CD4-positive, alpha-beta memory T cell (primary cell): ENCODE measurements around the gene ACAP1. TPM values are rescaled to one million over a fixed set of nuclear protein-coding genes. Genes with fewer than 3 reads are reported as not detected.

Source experiments
- CTCF ChIA-PET: fragments of 350-600 bp; sonication (Branson Sonifier 250); formaldehyde crosslinking; loops from one replicate; lab custom pipeline; 2021; ENCODE audit warnings: inconsistent platforms; ENCODE audit not compliant: partially characterized antibody; lab: Charles Lee
- POLR2A ChIA-PET: fragments of 350-600 bp; sonication (Branson Sonifier 250); formaldehyde crosslinking; loops from one replicate; lab custom pipeline; 2021; ENCODE audit not compliant: partially characterized antibody; lab: Charles Lee
- DNase-seq, 5 donors: peaks; one replicate each; pipeline versions ENCODE4 v3.0.0 to v3.0.0-alpha.2; 2020 to 2022; ENCODE audit warnings: mixed read lengths in 1 of 5
- H3K27ac ChIP-seq: one replicate; pipeline ENCODE4 v1.7.0; 2013; ENCODE audit warnings: low read depth, low read length
- H3K27me3 ChIP-seq: 2 replicates; pipeline ENCODE4 v1.7.0; 2013; ENCODE audit warnings: mild to moderate bottlenecking, low read length, moderate library complexity; ENCODE audit not compliant: insufficient read depth
- H3K36me3 ChIP-seq: 2 replicates; pipeline ENCODE4 v1.7.0; 2013; ENCODE audit warnings: mild to moderate bottlenecking, low read length, moderate library complexity; ENCODE audit not compliant: insufficient read depth
- H3K4me1 ChIP-seq: 2 replicates; pipeline ENCODE4 v1.7.0; 2013; ENCODE audit warnings: mild to moderate bottlenecking, low read length, moderate library complexity; ENCODE audit not compliant: insufficient read depth
- H3K4me3 ChIP-seq, 2 donors: one replicate each; pipeline ENCODE4 v1.7.0; 2013; ENCODE audit warnings: low read length in 2 of 2, mild to moderate bottlenecking in 1 of 2
- H3K9me3 ChIP-seq, 2 donors: one replicate each; pipeline ENCODE4 v1.7.0; 2013; ENCODE audit warnings: low read length in 2 of 2, control low read depth in 1 of 2; ENCODE audit not compliant: control insufficient read depth in 1 of 2
- H3K27ac Mint-ChIP-seq, 7 donors: one replicate each; pipeline ENCODE4 v1.8.0; 2020 to 2021; ENCODE audit warnings: mixed read lengths in 7 of 7, mild to moderate bottlenecking in 6 of 7, inconsistent platforms in 3 of 7, moderate library complexity in 3 of 7
- H3K27me3 Mint-ChIP-seq, 2 donors: one replicate each; pipeline ENCODE4 v1.8.0; 2020 to 2021; ENCODE audit warnings: mixed read lengths in 2 of 2
- H3K36me3 Mint-ChIP-seq, 2 donors: one replicate each; pipeline ENCODE4 v1.8.0; 2020 to 2021; ENCODE audit warnings: mixed read lengths in 2 of 2, inconsistent platforms in 1 of 2, mild to moderate bottlenecking in 1 of 2
- H3K4me1 Mint-ChIP-seq, 4 donors: one replicate each; pipeline ENCODE4 v1.8.0; 2020 to 2021; ENCODE audit warnings: mixed read lengths in 4 of 4, mild to moderate bottlenecking in 1 of 4
- H3K4me3 Mint-ChIP-seq, 8 donors: one replicate each; pipeline ENCODE4 v1.8.0; 2020 to 2021; ENCODE audit warnings: mixed read lengths in 8 of 8, mild to moderate bottlenecking in 7 of 8, moderate library complexity in 6 of 8, inconsistent platforms in 3 of 8
- H3K9me3 Mint-ChIP-seq, 8 donors: one replicate each; pipeline ENCODE4 v1.8.0; 2020 to 2021; ENCODE audit warnings: mixed read lengths in 8 of 8, mild to moderate bottlenecking in 5 of 8, inconsistent platforms in 3 of 8, moderate library complexity in 1 of 8
- intact Hi-C: fragments of 100-400 bp; cut with micrococcal nuclease; formaldehyde crosslinking; loops from one replicate; pipeline ENCODE4 v1.15.1; 2023
- polyA plus RNA-seq, 2 donors: library from polyadenylated mRNA; unstranded; fragments of 300-500 nt; fragmentation: Illumina TruSeq; gene quantifications; one replicate each; pipeline ENCODE4 v1.2.3, GENCODE V29; 2021
- total RNA-seq, 2 experiments: library from RNA; stranded (reverse); gene quantifications; one replicate each; pipeline ENCODE4 v1.2.3, GENCODE V29; 2021

ACAP1 gene
- total and polyA plus RNA-seq, 4 experiments from 2014 or later = 261 to 516 (median 386) TPM

GRCh38 chr17:7328009-7328408 lies 8.3 kb upstream of the ACAP1 start:
- Histone ChIP-seq H3K4me3 (no peak overlapping the region), H3K36me3 (peaks cover 8% of the 10 kb centered on the region), H3K27ac (no peak overlapping the region), H3K9me3 (no peaks in the 10 kb centered on the region), H3K27me3 (no peaks in the 10 kb centered on the region), H3K4me1 (peaks cover 43% of the 10 kb centered on the region)
- ChIA-PET CTCF (interaction anchor here (1.7 to 6.5 kb wide), 3 partner anchors 8 to 21 kb away, joined by 6 to 115 read pairs (median 31); partner anchors contain the start of gene ACAP1), POLR2A (interaction anchor here (1.0 to 6.8 kb wide), 5 partner anchors 9 to 19 kb away, joined by 4 to 71 read pairs (median 44); partner anchors contain the start of genes ACAP1 and GPS2)
- DNase-seq = no peak
- H3K4me1 Mint-ChIP-seq = peaks cover 30 to 59% (median 41%) of the 10 kb centered on the region in 4 donors
- peaks cover 0 to 4% (median 0%) of the 10 kb centered on the region in 8 donors for H3K9me3 Mint-ChIP-seq
- H3K4me3 Mint-ChIP-seq = peak overlapping the region; percentile 41 to 98 (median 79)
- H3K36me3 Mint-ChIP-seq = peaks cover 0 to 19% of the 10 kb centered on the region in 2 donors
- H3K27ac Mint-ChIP-seq = peak overlapping the region; percentile 60 to 93 (median 80)
- no peaks in the 10 kb centered on the region for H3K27me3 Mint-ChIP-seq
- intact Hi-C loops = loop anchor here (2.0 kb wide), 1 partner anchor 23 kb away; no protein-coding TSS in a partner anchor

GRCh38 chr17:7328840-7329373 lies 7.4 kb upstream of the ACAP1 start, which contains the start of gene NEURL4:
Gene NEURL4 (minus strand): TSS chr17:7329335. CDS start chr17:7329312, 23 bp downstream.
- H3K4me1 ChIP-seq = peaks cover 49% of the 10 kb centered on the region
- peaks cover 34 to 59% (median 45%) of the 10 kb centered on the region in 4 donors for H3K4me1 Mint-ChIP-seq
- no peaks in the 10 kb centered on the region for H3K36me3 ChIP-seq
- peak within 1 kb of the TSS; percentile 93 to 99 (median 98) for H3K27ac Mint-ChIP-seq
- ChIA-PET CTCF (interaction anchor here (0.8 to 1.5 kb wide), 7 partner anchors 9 to 359 kb away, joined by 3 to 15 read pairs (median 4); partner anchors contain the start of gene TP53), POLR2A (interaction anchor here (0.9 to 3.5 kb wide), 26 partner anchors 8 to 528 kb away, joined by 3 to 71 read pairs (median 6); partner anchors contain the start of genes ACADVL, CD68, CTDNEP1 and DVL2)
- no peaks in the 10 kb centered on the region for H3K27me3 ChIP-seq
- H3K27ac ChIP-seq = peak within 1 kb of the TSS; percentile 82
- H3K36me3 Mint-ChIP-seq = peaks cover 0 to 15% of the 10 kb centered on the region in 2 donors
- H3K27me3 Mint-ChIP-seq = no peaks in the 10 kb centered on the region
- no peaks in the 10 kb centered on the region for H3K9me3 ChIP-seq
- peak within 1 kb of the TSS; percentile 97 to 98 (median 98) for H3K4me3 Mint-ChIP-seq
- H3K9me3 Mint-ChIP-seq = peaks cover 0 to 4% (median 0%) of the 10 kb centered on the region in 8 donors
- DNase-seq = peak in 1 of 5 donors; percentile 62
- H3K4me3 ChIP-seq = peak within 1 kb of the TSS; percentile 94 to 99
- intact Hi-C loops = loop anchor here (1.0 to 2.0 kb wide), 7 partner anchors 8 to 155 kb away; partner anchors contain the start of genes EIF5A, GPS2, POLR2A and TMEM256

GRCh38 chr17:7329374-7329996 lies 6.8 kb upstream of the ACAP1 start:
- H3K4me1 ChIP-seq = peaks cover 49% of the 10 kb centered on the region
- no peaks in the 10 kb centered on the region for H3K27me3 Mint-ChIP-seq
- H3K4me3 Mint-ChIP-seq = peak overlapping the region; percentile 97 to 98 (median 98)
- CTCF ChIA-PET = interaction anchor here (0.7 to 1.5 kb wide), 12 partner anchors 10 to 358 kb away, joined by 3 to 15 read pairs (median 4); partner anchors contain the start of gene TP53
- no peaks in the 10 kb centered on the region for H3K27me3 ChIP-seq
- peaks cover 0 to 4% (median 0%) of the 10 kb centered on the region in 8 donors for H3K9me3 Mint-ChIP-seq
- H3K36me3 ChIP-seq = no peaks in the 10 kb centered on the region
- peak overlapping the region; percentile 82 for H3K27ac ChIP-seq
- H3K4me3 ChIP-seq = peak overlapping the region; percentile 94 to 99
- H3K36me3 Mint-ChIP-seq = peaks cover 0 to 9% of the 10 kb centered on the region in 2 donors
- peak overlapping the region; percentile 93 to 99 (median 98) for H3K27ac Mint-ChIP-seq
- H3K4me1 Mint-ChIP-seq = peaks cover 32 to 58% (median 42%) of the 10 kb centered on the region in 4 donors
- no peaks in the 10 kb centered on the region for H3K9me3 ChIP-seq
- peak; percentile 97 to 99 (median 97) for DNase-seq
- intact Hi-C loops = loop anchor here (1.0 to 2.0 kb wide), 7 partner anchors 8 to 155 kb away; partner anchors contain the start of genes EIF5A, GPS2, POLR2A and TMEM256
- POLR2A ChIA-PET = interaction anchor here (0.6 to 3.5 kb wide), 32 partner anchors 8 to 528 kb away, joined by 3 to 71 read pairs (median 6); partner anchors contain the start of genes ACADVL, CD68, CTDNEP1 and DVL2

GRCh38 chr17:7329997-7330637 lies 6.2 kb upstream of the ACAP1 start:
- intact Hi-C loops = loop anchor here (1.0 to 2.0 kb wide), 7 partner anchors 7 to 154 kb away; partner anchors contain the start of genes EIF5A, GPS2, POLR2A and TMEM256
- POLR2A ChIA-PET = interaction anchor here (0.6 to 3.5 kb wide), 32 partner anchors 9 to 527 kb away, joined by 3 to 71 read pairs (median 6); partner anchors contain the start of genes ACADVL, CD68, CTDNEP1 and DVL2
- peaks cover 32 to 65% (median 46%) of the 10 kb centered on the region in 4 donors for H3K4me1 Mint-ChIP-seq

GRCh38 chr17:7330638-7331015 lies 5.7 kb upstream of the ACAP1 start:
- H3K4me3 ChIP-seq = peak overlapping the region; percentile 94 to 99
- CTCF ChIA-PET = interaction anchor here (1.1 kb wide), 1 partner anchor 10 kb away, joined by 3 read pairs; no protein-coding TSS in a partner anchor
- Mint-ChIP-seq H3K36me3 (peaks cover 0 to 8% of the 10 kb centered on the region in 2 donors), H3K4me3 (peak overlapping the region in 6 of 8 donors; percentile 9 to 98 (median 98)), H3K27me3 (no peaks in the 10 kb centered on the region), H3K27ac (peak overlapping the region in 4 of 7 donors; percentile 60 to 99 (median 96)), H3K4me1 (peaks cover 37 to 70% (median 51%) of the 10 kb centered on the region in 4 donors), H3K9me3 (peaks cover 0 to 4% (median 0%) of the 10 kb centered on the region in 8 donors)
- no peaks in the 10 kb centered on the region for H3K9me3 ChIP-seq
- H3K27me3 ChIP-seq = no peaks in the 10 kb centered on the region
- peaks cover 58% of the 10 kb centered on the region for H3K4me1 ChIP-seq
- intact Hi-C loops = no loop called here
- H3K27ac ChIP-seq = peak overlapping the region; percentile 82
- no peak for DNase-seq
- POLR2A ChIA-PET = interaction anchor here (1.7 to 3.5 kb wide), 9 partner anchors 9 to 356 kb away, joined by 8 to 71 read pairs (median 14); partner anchors contain the start of genes GPS2, PLSCR3, TMEM102 and TMEM256
- H3K36me3 ChIP-seq = no peaks in the 10 kb centered on the region

More at GRCh38 chr17:7329997-7330637, 6.2 kb upstream of the ACAP1 start:
- H3K27me3 Mint-ChIP-seq = no peaks in the 10 kb centered on the region
- H3K4me3 Mint-ChIP-seq = peak overlapping the region; percentile 97 to 98 (median 98)
- peak overlapping the region; percentile 93 to 99 (median 98) for H3K27ac Mint-ChIP-seq
- CTCF ChIA-PET = interaction anchor here (0.7 to 1.5 kb wide), 12 partner anchors 10 to 357 kb away, joined by 3 to 15 read pairs (median 4); partner anchors contain the start of gene TP53
- no peaks in the 10 kb centered on the region for H3K9me3 ChIP-seq
- H3K36me3 ChIP-seq = no peaks in the 10 kb centered on the region
- H3K36me3 Mint-ChIP-seq = peaks cover 0 to 8% of the 10 kb centered on the region in 2 donors
- peak in 4 of 5 donors; percentile 81 to 86 (median 85) for DNase-seq
- peak overlapping the region; percentile 94 to 99 for H3K4me3 ChIP-seq
- no peaks in the 10 kb centered on the region for H3K27me3 ChIP-seq
- peaks cover 52% of the 10 kb centered on the region for H3K4me1 ChIP-seq
- peaks cover 0 to 4% (median 0%) of the 10 kb centered on the region in 8 donors for H3K9me3 Mint-ChIP-seq
- H3K27ac ChIP-seq = peak overlapping the region; percentile 82

- intact Hi-C loops = no loop called here
Observed at GRCh38 chr17:7332111-7332510, 4.2 kb upstream of the ACAP1 start.

More at GRCh38 chr17:7332111-7332510, 4.2 kb upstream of the ACAP1 start:
- peak overlapping the region; percentile 61 to 79 (median 74) for H3K4me3 Mint-ChIP-seq
- ChIA-PET CTCF (no interaction called here), POLR2A (interaction anchor here (1.1 to 7.4 kb wide), 3 partner anchors 12 to 97 kb away, joined by 3 to 187 read pairs (median 4); partner anchors contain the start of genes DVL2 and GPS2)
- peaks cover 42 to 75% (median 60%) of the 10 kb centered on the region in 4 donors for H3K4me1 Mint-ChIP-seq
- Histone ChIP-seq H3K27ac (no peak overlapping the region), H3K9me3 (no peaks in the 10 kb centered on the region), H3K4me1 (peaks cover 67% of the 10 kb centered on the region), H3K36me3 (no peaks in the 10 kb centered on the region), H3K4me3 (peak overlapping the region in 1 of 2 donors; percentile 22), H3K27me3 (no peaks in the 10 kb centered on the region)
- peak overlapping the region; percentile 92 to 97 (median 94) for H3K27ac Mint-ChIP-seq
- peaks cover 3 to 10% of the 10 kb centered on the region in 2 donors for H3K36me3 Mint-ChIP-seq
- no peaks in the 10 kb centered on the region for H3K27me3 Mint-ChIP-seq
- peaks cover 0 to 4% (median 0%) of the 10 kb centered on the region in 8 donors for H3K9me3 Mint-ChIP-seq
- peak in 1 of 5 donors; percentile 25 for DNase-seq
